Glutamatergic neuron (in vitro differentiated cells): Measurements from ENCODE around the gene EIF4G3. TPM values are rescaled to one million over a fixed set of nuclear protein-coding genes. Genes with fewer than 3 reads are reported as not detected.

ENCODE experiments used
- DNase-seq: peaks from one replicate; pipeline ENCODE4 v3.0.0; 2022
- H3K27ac Mint-ChIP-seq: one replicate; pipeline ENCODE4 v1.8.0; 2020; ENCODE audit warnings: mild to moderate bottlenecking, mixed read lengths, inconsistent platforms; ENCODE audit not compliant: unreplicated experiment
- H3K27me3 Mint-ChIP-seq: one replicate; pipeline ENCODE4 v1.8.0; 2020; ENCODE audit warnings: mild to moderate bottlenecking, moderate library complexity, mixed read lengths, inconsistent platforms; ENCODE audit not compliant: unreplicated experiment
- H3K36me3 Mint-ChIP-seq: one replicate; pipeline ENCODE4 v1.8.0; 2020; ENCODE audit warnings: mild to moderate bottlenecking, mixed read lengths, inconsistent platforms; ENCODE audit not compliant: unreplicated experiment
- H3K4me1 Mint-ChIP-seq: one replicate; pipeline ENCODE4 v1.8.0; 2020; ENCODE audit warnings: mild to moderate bottlenecking, low read depth, mixed read lengths, inconsistent platforms; ENCODE audit not compliant: unreplicated experiment
- H3K4me3 Mint-ChIP-seq: one replicate; pipeline ENCODE4 v1.8.0; 2020; ENCODE audit warnings: mild to moderate bottlenecking, mixed read lengths, inconsistent platforms; ENCODE audit not compliant: unreplicated experiment
- H3K9me3 Mint-ChIP-seq: one replicate; pipeline ENCODE4 v1.8.0; 2020; ENCODE audit warnings: mild to moderate bottlenecking, moderate library complexity, mixed read lengths, inconsistent platforms; ENCODE audit not compliant: unreplicated experiment
- CTCF ChIP-seq: fragments of 200-600 bp; sonication (generic); IDR thresholded peaks from one replicate; pipeline ENCODE4 v1.5.0; 2021; ENCODE audit not compliant: partially characterized antibody, unreplicated experiment
- total RNA-seq: library from RNA; stranded (reverse); fragmentation: NEBNext Ultra II Directional; extraction: Animal tissue kit (Norgen Biotek cat#: 25700); gene quantifications from one replicate; pipeline ENCODE4 v1.2.1, GENCODE V29; 2021; ENCODE audit not compliant: unreplicated experiment

Gene EIF4G3
- total RNA-seq, 1 donor from 2014 or later = 100 TPM

GRCh38 chr1:21051177-21051825 is 125.4 kb downstream of the EIF4G3 start:
- DNase-seq = no peak
- no peak overlapping the region for H3K4me3 Mint-ChIP-seq

GRCh38 chr1:21050031-21050430 is 126.7 kb downstream of the EIF4G3 start:
- Mint-ChIP-seq H3K9me3 (peaks cover 5% of the 10 kb centered on the region), H3K27me3 (peaks cover 3% of the 10 kb centered on the region), H3K4me3 (no peak overlapping the region), H3K4me1 (peaks cover 4% of the 10 kb centered on the region), H3K27ac (no peak overlapping the region), H3K36me3 (peaks cover 5% of the 10 kb centered on the region)
- no peak for TF ChIP-seq CTCF
- no peak for DNase-seq

More at GRCh38 chr1:21051177-21051825, 125.4 kb downstream of the EIF4G3 start:
- H3K36me3 Mint-ChIP-seq = peaks cover 5% of the 10 kb centered on the region
- no peak overlapping the region for H3K27ac Mint-ChIP-seq
- no peaks in the 10 kb centered on the region for H3K4me1 Mint-ChIP-seq
- H3K27me3 Mint-ChIP-seq = peaks cover 3% of the 10 kb centered on the region
- peaks cover 5% of the 10 kb centered on the region for H3K9me3 Mint-ChIP-seq
- TF ChIP-seq CTCF = no peak

- no peaks in the 10 kb centered on the region for H3K9me3 Mint-ChIP-seq
- H3K4me1 Mint-ChIP-seq = peaks cover 5% of the 10 kb centered on the region
- TF ChIP-seq CTCF = no peak
- peak overlapping the region; percentile 29 for H3K27ac Mint-ChIP-seq
- no peaks in the 10 kb centered on the region for H3K36me3 Mint-ChIP-seq
- no peak overlapping the region for H3K4me3 Mint-ChIP-seq
- DNase-seq = no peak
- peaks cover 1% of the 10 kb centered on the region for H3K27me3 Mint-ChIP-seq
Measured at GRCh38 chr1:21048462-21048861, 128.2 kb downstream of the EIF4G3 start.

GRCh38 chr1:21046132-21046531 is 130.6 kb downstream of the EIF4G3 start:
- H3K9me3 Mint-ChIP-seq = no peaks in the 10 kb centered on the region

More at GRCh38 chr1:21046132-21046531, 130.6 kb downstream of the EIF4G3 start:
- peaks cover 11% of the 10 kb centered on the region for H3K4me1 Mint-ChIP-seq
- no peak overlapping the region for H3K4me3 Mint-ChIP-seq
- H3K36me3 Mint-ChIP-seq = no peaks in the 10 kb centered on the region
- no peak for TF ChIP-seq CTCF
- no peak for DNase-seq
- no peak overlapping the region for H3K27ac Mint-ChIP-seq
- H3K27me3 Mint-ChIP-seq = peaks cover under 1% of the 10 kb centered on the region
